Effector memory CD8-positive, alpha-beta T cell (primary cell): Measurements from ENCODE around the gene CAMK2G.

Experiments used
- ATAC-seq: fragments of 150-1000 bp; cut with Tn5 transposase; replicated peaks from 2 replicates; pipeline ENCODE4 v1.10.0; 2021; ENCODE audit warnings: mild to moderate bottlenecking, moderate library complexity
- DNase-seq, 3 experiments: peaks; one replicate each; pipeline ENCODE4 v3.0.0; 2021
- H3K27ac Mint-ChIP-seq, 2 donors: one replicate each; pipeline ENCODE4 v1.8.0; 2022; ENCODE audit warnings: mild to moderate bottlenecking in 2 of 2, mixed read lengths in 2 of 2, moderate library complexity in 2 of 2
- H3K27me3 Mint-ChIP-seq, 2 donors: one replicate each; pipeline ENCODE4 v1.8.0; 2022; ENCODE audit warnings: mixed read lengths in 2 of 2
- H3K36me3 Mint-ChIP-seq: one replicate; pipeline ENCODE4 v1.8.0; 2022; ENCODE audit warnings: mild to moderate bottlenecking, moderate library complexity, mixed read lengths; ENCODE audit not compliant: insufficient read depth
- H3K4me1 Mint-ChIP-seq, 2 donors: one replicate each; pipeline ENCODE4 v1.8.0; 2022; ENCODE audit warnings: low read depth in 2 of 2, mixed read lengths in 2 of 2
- H3K4me3 Mint-ChIP-seq, 2 donors: one replicate each; pipeline ENCODE4 v1.8.0; 2022; ENCODE audit warnings: mild to moderate bottlenecking in 2 of 2, mixed read lengths in 2 of 2, moderate library complexity in 2 of 2
- H3K9me3 Mint-ChIP-seq, 2 donors: one replicate each; pipeline ENCODE4 v1.8.0; 2022; ENCODE audit warnings: mixed read lengths in 2 of 2

The CAMK2G gene

GRCh38 chr10:73871295-73872189, 2.8 kb downstream of the CAMK2G start:
- Mint-ChIP-seq H3K4me1 (peaks cover 60 to 62% of the 10 kb centered on the region in 2 donors), H3K27ac (peak overlapping the region; percentile 71 to 77), H3K36me3 (peaks cover 21% of the 10 kb centered on the region), H3K9me3 (no peaks in the 10 kb centered on the region), H3K27me3 (no peaks in the 10 kb centered on the region), H3K4me3 (peak overlapping the region; percentile 82 to 84)
- no peak for DNase-seq
- ATAC-seq, result no peak

- peaks cover 78 to 79% of the 10 kb centered on the region in 2 donors for H3K4me1 Mint-ChIP-seq
- no peak for ATAC-seq
- H3K4me3 Mint-ChIP-seq, result no peak overlapping the region
- peak overlapping the region; percentile 51 to 96 for H3K27ac Mint-ChIP-seq
- H3K36me3 Mint-ChIP-seq, result peaks cover 22% of the 10 kb centered on the region
- DNase-seq, result no peak
- no peaks in the 10 kb centered on the region for H3K27me3 Mint-ChIP-seq
- H3K9me3 Mint-ChIP-seq, result no peaks in the 10 kb centered on the region
These were observed 5.6 kb downstream of the CAMK2G start for GRCh38 chr10:73868655-73869195.

GRCh38 chr10:73867871-73868631, 6.3 kb downstream of the CAMK2G start:
- ATAC-seq (no peak), DNase-seq (no peak)
- Mint-ChIP-seq H3K4me3 (no peak overlapping the region), H3K27ac (peak overlapping the region in 1 of 2 donors; percentile 96), H3K4me1 (peaks cover 75 to 79% of the 10 kb centered on the region in 2 donors), H3K27me3 (no peaks in the 10 kb centered on the region), H3K36me3 (peaks cover 24% of the 10 kb centered on the region), H3K9me3 (no peaks in the 10 kb centered on the region)

- no peak for ATAC-seq
- peaks cover 24% of the 10 kb centered on the region for H3K36me3 Mint-ChIP-seq
- H3K9me3 Mint-ChIP-seq, result no peaks in the 10 kb centered on the region
- no peak for DNase-seq
- peak overlapping the region; percentile 87 to 92 for H3K4me3 Mint-ChIP-seq
- peak overlapping the region; percentile 92 to 96 for H3K27ac Mint-ChIP-seq
- H3K4me1 Mint-ChIP-seq, result peaks cover 68 to 76% of the 10 kb centered on the region in 2 donors
- H3K27me3 Mint-ChIP-seq, result no peaks in the 10 kb centered on the region
These were observed 7.1 kb downstream of the CAMK2G start for GRCh38 chr10:73867126-73867807.

- peak overlapping the region; percentile 92 to 96 for H3K27ac Mint-ChIP-seq
These were observed 7.7 kb downstream of the CAMK2G start for GRCh38 chr10:73866621-73867020.

GRCh38 chr10:73865459-73866442, 8.6 kb downstream of the CAMK2G start:
- no peaks in the 10 kb centered on the region for H3K27me3 Mint-ChIP-seq
- peak overlapping the region; percentile 92 to 96 for H3K27ac Mint-ChIP-seq
- ATAC-seq, result peak; percentile 88
- H3K4me3 Mint-ChIP-seq, result peak overlapping the region; percentile 87 to 92
- H3K36me3 Mint-ChIP-seq, result peaks cover 20% of the 10 kb centered on the region
- peaks cover 54 to 64% of the 10 kb centered on the region in 2 donors for H3K4me1 Mint-ChIP-seq
- DNase-seq, result peak in 1 of 3 experiments; percentile 23
- no peaks in the 10 kb centered on the region for H3K9me3 Mint-ChIP-seq

More at GRCh38 chr10:73866621-73867020, 7.7 kb downstream of the CAMK2G start:
- no peaks in the 10 kb centered on the region for H3K9me3 Mint-ChIP-seq
- H3K27me3 Mint-ChIP-seq, result no peaks in the 10 kb centered on the region
- no peak for ATAC-seq
- H3K4me3 Mint-ChIP-seq, result peak overlapping the region; percentile 87 to 92
- DNase-seq, result no peak
- H3K36me3 Mint-ChIP-seq, result peaks cover 20% of the 10 kb centered on the region
- peaks cover 61 to 69% of the 10 kb centered on the region in 2 donors for H3K4me1 Mint-ChIP-seq

GRCh38 chr10:73865107-73865458, 9.3 kb downstream of the CAMK2G start:
- Mint-ChIP-seq H3K27me3 (no peaks in the 10 kb centered on the region), H3K4me3 (peak overlapping the region; percentile 87 to 92), H3K27ac (peak overlapping the region; percentile 92 to 96), H3K9me3 (no peaks in the 10 kb centered on the region), H3K36me3 (peaks cover 19% of the 10 kb centered on the region), H3K4me1 (peaks cover 53 to 61% of the 10 kb centered on the region in 2 donors)
- peak; percentile 28 for ATAC-seq
- no peak for DNase-seq

GRCh38 chr10:73864229-73864628, 10.1 kb downstream of the CAMK2G start:
- Mint-ChIP-seq H3K27me3 (no peaks in the 10 kb centered on the region), H3K4me1 (peaks cover 51 to 64% of the 10 kb centered on the region in 2 donors), H3K9me3 (no peaks in the 10 kb centered on the region), H3K36me3 (peaks cover 24% of the 10 kb centered on the region), H3K4me3 (peak overlapping the region; percentile 87 to 92), H3K27ac (peak overlapping the region; percentile 92 to 96)
- ATAC-seq, result no peak
- no peak for DNase-seq

- Mint-ChIP-seq H3K9me3 (no peaks in the 10 kb centered on the region), H3K4me3 (no peak overlapping the region), H3K36me3 (peaks cover 25% of the 10 kb centered on the region), H3K27ac (peak overlapping the region; percentile 35 to 96), H3K27me3 (no peaks in the 10 kb centered on the region), H3K4me1 (peaks cover 51 to 67% of the 10 kb centered on the region in 2 donors)
- DNase-seq (no peak), ATAC-seq (no peak)
These were observed 11.1 kb downstream of the CAMK2G start for GRCh38 chr10:73863039-73863817.

- ATAC-seq (no peak), DNase-seq (no peak)
- Mint-ChIP-seq H3K4me3 (no peak overlapping the region), H3K9me3 (no peaks in the 10 kb centered on the region), H3K27me3 (no peaks in the 10 kb centered on the region), H3K4me1 (peaks cover 57 to 67% of the 10 kb centered on the region in 2 donors), H3K36me3 (peaks cover 25% of the 10 kb centered on the region), H3K27ac (peak overlapping the region in 1 of 2 donors; percentile 35)
These were observed 12.3 kb downstream of the CAMK2G start for GRCh38 chr10:73862011-73862410.

- peak overlapping the region; percentile 65 to 71 for H3K4me3 Mint-ChIP-seq
- DNase-seq (no peak), ATAC-seq (no peak)
- H3K9me3 Mint-ChIP-seq, result no peaks in the 10 kb centered on the region
- H3K27ac Mint-ChIP-seq, result peak overlapping the region; percentile 86 to 91
- H3K36me3 Mint-ChIP-seq, result peaks cover 34% of the 10 kb centered on the region
- H3K27me3 Mint-ChIP-seq, result no peaks in the 10 kb centered on the region
- peaks cover 45 to 53% of the 10 kb centered on the region in 2 donors for H3K4me1 Mint-ChIP-seq
These were observed 14.4 kb downstream of the CAMK2G start for GRCh38 chr10:73859784-73860491.
